ENCODE measurements around the gene B4GALT7. TPM values are rescaled to one million over a fixed set of nuclear protein-coding genes. Genes with fewer than 3 reads are reported as not detected.
"Not testable (repeated sequence)": the region's sequence is repeated elsewhere in the genome, so short reads cannot be mapped to it uniquely, and the experiment has no call there.

Gene B4GALT7
- total RNA-seq, 8 experiments from 2014 or later, result 19.6 to 37.5 (median 25.4) TPM

- in situ Hi-C loops (cut with MboI; ENCODE audit: low pct_unique_long_range_greater_than_20kb in 2 of 9, low sequenced_read_pairs in 9 of 9, unreplicated experiment in 9 of 9), result loop anchor here in 1 of 9 experiments (25.0 kb wide), 1 partner anchor 542 kb away; the partner anchor contains the start of gene NHP2
- 44 to 100% (median 88%) methylated on average over 1 to 2 of the region's 2 CpGs; no CpG with 5 or more reads in 6 of the 10 experiments for WGBS, 10 experiments
Measured at GRCh38 chr5:177620560-177620959, 20.6 kb downstream of the B4GALT7 start.

GRCh38 chr5:177624172-177624571, 24.2 kb downstream of the B4GALT7 start:
- not testable (repeated sequence) for H3K4me3 ChIP-seq; H3K4me1 ChIP-seq (replicated peaks in 1 of 2); H3K27ac ChIP-seq; ATAC-seq (replicated peaks in 6 of 8)
- WGBS, 10 experiments, result 67 to 100% (median 89%) methylated on average over 1 to 7 of the region's 10 CpGs; no CpG with 5 or more reads in 6 of the 10 experiments
- in situ Hi-C loops (cut with MboI; ENCODE audit: low pct_unique_long_range_greater_than_20kb in 2 of 9, low sequenced_read_pairs in 9 of 9, unreplicated experiment in 9 of 9), result loop anchor here in 1 of 9 experiments (25.0 kb wide), 1 partner anchor 538 kb away; the partner anchor contains the start of gene NHP2

More at GRCh38 chr5:177620560-177620959, 20.6 kb downstream of the B4GALT7 start:
- no peak overlapping the region for H3K4me3 ChIP-seq
- ATAC-seq (replicated peaks in 6 of 8), result peak in 1 of 8 experiments; percentile 46
- H3K4me1 ChIP-seq (replicated peaks in 1 of 2), result no peaks in the 10 kb centered on the region
- no peak overlapping the region for H3K27ac ChIP-seq

- H3K4me1 ChIP-seq (replicated peaks in 1 of 2); in situ Hi-C loops (cut with MboI; ENCODE audit: low pct_unique_long_range_greater_than_20kb in 2 of 9, low sequenced_read_pairs in 9 of 9, unreplicated experiment in 9 of 9); H3K4me3 ChIP-seq; ATAC-seq (replicated peaks in 6 of 8); H3K27ac ChIP-seq: not testable (repeated sequence)
Measured at GRCh38 chr5:177630186-177630585, 30.3 kb downstream of the B4GALT7 start.

GRCh38 chr5:177634912-177635311, 35.0 kb downstream of the B4GALT7 start:
- H3K27ac ChIP-seq; H3K4me1 ChIP-seq (replicated peaks in 1 of 2); in situ Hi-C loops (cut with MboI; ENCODE audit: low pct_unique_long_range_greater_than_20kb in 2 of 9, low sequenced_read_pairs in 9 of 9, unreplicated experiment in 9 of 9); ATAC-seq (replicated peaks in 6 of 8); H3K4me3 ChIP-seq: not testable (repeated sequence)
- no CpG with 5 or more reads among the region's 3 CpGs for WGBS, 10 experiments

- H3K4me3 ChIP-seq; H3K27ac ChIP-seq; H3K4me1 ChIP-seq (replicated peaks in 1 of 2); in situ Hi-C loops (cut with MboI; ENCODE audit: low pct_unique_long_range_greater_than_20kb in 2 of 9, low sequenced_read_pairs in 9 of 9, unreplicated experiment in 9 of 9); ATAC-seq (replicated peaks in 6 of 8): not testable (repeated sequence)
- no CpG with 5 or more reads among the region's 1 CpG for WGBS, 10 experiments
Measured at GRCh38 chr5:177645462-177645861, 45.5 kb downstream of the B4GALT7 start.

- in situ Hi-C loops (cut with MboI; ENCODE audit: low pct_unique_long_range_greater_than_20kb in 2 of 9, low sequenced_read_pairs in 9 of 9, unreplicated experiment in 9 of 9); ATAC-seq (replicated peaks in 6 of 8); H3K4me3 ChIP-seq; H3K27ac ChIP-seq; H3K4me1 ChIP-seq (replicated peaks in 1 of 2): not testable (repeated sequence)
- WGBS, 10 experiments, result 100% methylated on average over 1 of the region's 2 CpGs; no CpG with 5 or more reads in 9 of the 10 experiments
Measured at GRCh38 chr5:177651235-177651634, 51.3 kb downstream of the B4GALT7 start.

- H3K4me3 ChIP-seq; H3K27ac ChIP-seq; in situ Hi-C loops (cut with MboI; ENCODE audit: low pct_unique_long_range_greater_than_20kb in 2 of 9, low sequenced_read_pairs in 9 of 9, unreplicated experiment in 9 of 9); H3K4me1 ChIP-seq (replicated peaks in 1 of 2): not testable (repeated sequence)
- ATAC-seq (replicated peaks in 6 of 8), result peak in 1 of 8 experiments; percentile 37
- WGBS, 10 experiments, result no CpG with 5 or more reads among the region's 2 CpGs
Measured at GRCh38 chr5:177657846-177658245, 57.9 kb downstream of the B4GALT7 start.

GRCh38 chr5:177658542-177658941, 58.6 kb downstream of the B4GALT7 start:
- in situ Hi-C loops (cut with MboI; ENCODE audit: low pct_unique_long_range_greater_than_20kb in 2 of 9, low sequenced_read_pairs in 9 of 9, unreplicated experiment in 9 of 9); H3K27ac ChIP-seq; ATAC-seq (replicated peaks in 6 of 8); H3K4me1 ChIP-seq (replicated peaks in 1 of 2); H3K4me3 ChIP-seq: not testable (repeated sequence)
- WGBS, 10 experiments, result 100% methylated on average over 1 of the region's 3 CpGs; no CpG with 5 or more reads in 9 of the 10 experiments

Other genes starting within 250 kb of the B4GALT7 start
- gene LMAN2, start 248.5 kb upstream of the B4GALT7 start, total RNA-seq, result 100 to 1,000 TPM in 4 of 8 experiments, 10 to 100 TPM in 4; 48.3 to 219 (median 111) TPM
- 10 to 100 TPM in 1 of 8 experiments, 1 to 10 TPM in 7; 2.3 to 23.9 (median 4.7) TPM for gene RGS14, start 242.2 kb upstream of the B4GALT7 start, total RNA-seq
- under 1 TPM in 6 of 8 experiments, not detected in 2; 0.05 to 0.94 (median 0.42) TPM for gene SLC34A1, start 215.7 kb upstream of the B4GALT7 start, total RNA-seq
- gene PFN3, start 199.5 kb upstream of the B4GALT7 start, total RNA-seq, result under 1 TPM in 1 of 8 experiments, not detected in 7; 0.92 TPM
- 1 to 10 TPM; 1.0 to 6.5 (median 2.4) TPM for gene F12, start 190.6 kb upstream of the B4GALT7 start, total RNA-seq
- gene GRK6, start 173.5 kb upstream of the B4GALT7 start, total RNA-seq, result 10 to 100 TPM; 16.2 to 29.5 (median 21.5) TPM
- gene PRR7, start 153.3 kb upstream of the B4GALT7 start, total RNA-seq, result 1 to 10 TPM; 2.0 to 8.1 (median 3.8) TPM
- gene DBN1, start 126.5 kb upstream of the B4GALT7 start, total RNA-seq, result 100 to 1,000 TPM in 6 of 8 experiments, 10 to 100 TPM in 2; 70.8 to 406 (median 136) TPM
- gene PDLIM7, start 102.5 kb upstream of the B4GALT7 start, total RNA-seq, result 100 to 1,000 TPM in 2 of 8 experiments, 10 to 100 TPM in 6; 24.6 to 116 (median 54.3) TPM
- 1 to 10 TPM in 7 of 8 experiments, under 1 TPM in 1; 0.92 to 4.9 (median 2.4) TPM for gene DOK3, start 90.3 kb upstream of the B4GALT7 start, total RNA-seq
- gene DDX41, start 83.2 kb upstream of the B4GALT7 start, total RNA-seq, result 100 to 1,000 TPM in 3 of 8 experiments, 10 to 100 TPM in 5; 72.7 to 158 (median 97.0) TPM
- gene FAM193B, start 45.6 kb upstream of the B4GALT7 start, total RNA-seq, result 10 to 100 TPM; 29.0 to 71.4 (median 46.5) TPM
- 100 to 1,000 TPM in 2 of 8 experiments, 10 to 100 TPM in 6; 74.7 to 166 (median 94.9) TPM for gene TMED9, start 7.9 kb upstream of the B4GALT7 start, total RNA-seq
- under 1 TPM in 6 of 8 experiments, not detected in 2; 0.16 to 0.90 (median 0.27) TPM for gene FAM153A, start 182.8 kb downstream of the B4GALT7 start, total RNA-seq